Spleen (tissue), 13 donors: ENCODE data around the gene TMC5. TPM values are rescaled to one million over a fixed set of nuclear protein-coding genes. Genes with fewer than 3 reads are reported as not detected.
"Not testable (repeated sequence)": the region's sequence is repeated elsewhere in the genome, so short reads cannot be mapped to it uniquely, and the experiment has no call there.

ENCODE experiments used
- DNase-seq: peaks from one replicate; pipeline ENCODE4 v3.0.0-alpha.2; 2020
- H3K27ac ChIP-seq, 8 donors: fragments of 200-600 bp; sonication (generic) in 7 of 8; 1 replicate in 4 of 8; 2 replicates in 4 of 8; pipeline versions ENCODE4 v1.5.0 to v1.8.0; 2016 to 2021; ENCODE audit warnings: inconsistent platforms in 4 of 8, mild to moderate bottlenecking in 4 of 8, moderate library complexity in 1 of 8
- H3K27me3 ChIP-seq, 7 donors: fragments of 200-600 bp; sonication (generic) in 6 of 7; replicated peaks in 1 of 7; 1 replicate in 4 of 7; 2 replicates in 3 of 7; pipeline versions ENCODE4 v1.5.0 to v1.8.0; 2016 to 2021; ENCODE audit warnings: inconsistent platforms in 3 of 7, mild to moderate bottlenecking in 1 of 7
- H3K36me3 ChIP-seq, 6 donors: fragments of 200-600 bp; sonication (generic) in 5 of 6; 1 replicate in 4 of 6; 2 replicates in 2 of 6; pipeline versions ENCODE4 v1.5.0 to v1.8.0; 2016 to 2021; ENCODE audit warnings: inconsistent platforms in 2 of 6
- H3K4me1 ChIP-seq, 6 donors: fragments of 200-600 bp; sonication (generic) in 5 of 6; 1 replicate in 3 of 6; 2 replicates in 3 of 6; pipeline versions ENCODE4 v1.5.0 to v1.8.0; 2016 to 2021; ENCODE audit warnings: inconsistent platforms in 3 of 6
- H3K4me3 ChIP-seq, 8 donors: fragments of 200-600 bp; sonication (generic) in 7 of 8; 1 replicate in 4 of 8; 2 replicates in 4 of 8; pipeline versions ENCODE4 v1.5.0 to v1.8.0; 2016 to 2021; ENCODE audit warnings: inconsistent platforms in 4 of 8, mild to moderate bottlenecking in 4 of 8, moderate library complexity in 2 of 8
- H3K9me3 ChIP-seq, 8 donors: fragments of 200-600 bp; sonication (generic) in 7 of 8; 1 replicate in 4 of 8; 2 replicates in 4 of 8; pipeline versions ENCODE4 v1.5.0 to v1.8.0; 2016 to 2021; ENCODE audit warnings: inconsistent platforms in 4 of 8
- POLR2A ChIP-seq, 3 donors: fragments of 450-650 bp; IDR thresholded peaks; one replicate each; pipeline ENCODE4 v1.5.1; 2017; ENCODE audit warnings: antibody characterized with exemption in 3 of 3, mild to moderate bottlenecking in 1 of 3
- POLR2AphosphoS5 ChIP-seq, 3 donors: sonication (generic); formaldehyde crosslinking; IDR thresholded peaks; one replicate each; pipeline ENCODE4 v1.5.1; 2017; ENCODE audit warnings: antibody characterized with exemption in 3 of 3
- WGBS, 5 donors: extraction: QIAGEN DNeasy Blood & Tissue Kit in 3 of 5; methylation state at CpG; one replicate each; pipeline versions ENCODE4 v1.1.5 to v1.1.7; 2013 to 2018; 5-methylcytosine and 5-hydroxymethylcytosine counted together
- intact Hi-C: fragments of 100-400 bp; cut with DNase I; formaldehyde crosslinking; loops from one replicate; pipeline ENCODE4 v1.15.0; 2023; ENCODE audit warnings: low total_unique reads
- long read RNA-seq, 2 donors: transcript quantifications; one replicate each; lab custom pipeline, GENCODE V29; 2026
- polyA plus RNA-seq, 3 donors: library from polyadenylated mRNA; stranded (reverse); fragments of 200-250 nt; gene quantifications; one replicate each; pipeline ENCODE4 v1.2.1, GENCODE V29; 2013
- total RNA-seq, 7 donors: library from RNA; depleted of rRNA in 3 of 7; stranded (reverse); fragments of >200 nt in 3 of 7; fragmentation: NEBNext Ultra II Directional in 4 of 7; extraction: Animal tissue kit (Norgen Biotek cat#: 25700) in 4 of 7; gene quantifications; one replicate each; pipeline versions ENCODE4 v1.1.0 to v1.2.1, GENCODE V29; 2016 to 2021
- TF ChIP-seq, protein P1 (sequence below), 11 experiments: fragments of 200-600 bp in 7 of 11; fragments of 450-650 bp in 4 of 11; sonication (generic) in 4 of 11; IDR thresholded peaks in 8 of 11; conservative IDR thresholded peaks in 3 of 11; 1 replicate in 7 of 11; 2 replicates in 4 of 11; pipeline versions ENCODE4 v1.4.0 to v1.8.0; 2016 to 2021; ENCODE audit warnings: antibody characterized with exemption in 11 of 11, inconsistent platforms in 4 of 11, mild to moderate bottlenecking in 1 of 11
- donor health status: healthy with polysubstance abuse.
- donor health status: DM: no; HTN: no; CAD: no; lungs with moderate emphysema.
- donor health status: DM: no; HTN: no; CAD: no.
- donor health status: Bipolar disorder and iron deficiency.
- donor health status: healthy.
- donor health status: DM: no; HTN: no; CAD: no.
- donor health status: DM: yes; HTN: yes; CAD: no.

Gene TMC5, protein sequence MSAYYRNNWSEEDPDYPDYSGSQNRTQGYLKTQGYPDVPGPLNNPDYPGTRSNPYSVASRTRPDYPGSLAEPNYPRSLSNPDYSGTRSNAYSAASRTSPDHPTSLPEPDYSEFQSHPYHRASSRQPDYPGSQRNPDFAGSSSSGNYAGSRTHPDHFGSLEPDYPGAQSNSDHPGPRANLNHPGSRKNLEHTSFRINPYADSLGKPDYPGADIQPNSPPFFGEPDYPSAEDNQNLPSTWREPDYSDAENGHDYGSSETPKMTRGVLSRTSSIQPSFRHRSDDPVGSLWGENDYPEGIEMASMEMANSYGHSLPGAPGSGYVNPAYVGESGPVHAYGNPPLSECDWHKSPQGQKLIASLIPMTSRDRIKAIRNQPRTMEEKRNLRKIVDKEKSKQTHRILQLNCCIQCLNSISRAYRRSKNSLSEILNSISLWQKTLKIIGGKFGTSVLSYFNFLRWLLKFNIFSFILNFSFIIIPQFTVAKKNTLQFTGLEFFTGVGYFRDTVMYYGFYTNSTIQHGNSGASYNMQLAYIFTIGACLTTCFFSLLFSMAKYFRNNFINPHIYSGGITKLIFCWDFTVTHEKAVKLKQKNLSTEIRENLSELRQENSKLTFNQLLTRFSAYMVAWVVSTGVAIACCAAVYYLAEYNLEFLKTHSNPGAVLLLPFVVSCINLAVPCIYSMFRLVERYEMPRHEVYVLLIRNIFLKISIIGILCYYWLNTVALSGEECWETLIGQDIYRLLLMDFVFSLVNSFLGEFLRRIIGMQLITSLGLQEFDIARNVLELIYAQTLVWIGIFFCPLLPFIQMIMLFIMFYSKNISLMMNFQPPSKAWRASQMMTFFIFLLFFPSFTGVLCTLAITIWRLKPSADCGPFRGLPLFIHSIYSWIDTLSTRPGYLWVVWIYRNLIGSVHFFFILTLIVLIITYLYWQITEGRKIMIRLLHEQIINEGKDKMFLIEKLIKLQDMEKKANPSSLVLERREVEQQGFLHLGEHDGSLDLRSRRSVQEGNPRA
- under 1 TPM in 4 of 7 donors, not detected in 3; 0.06 to 0.30 (median 0.25) TPM for total RNA-seq
- under 1 TPM in 2 of 3 donors, not detected in 1; 0.05 to 0.10 TPM for polyA plus RNA-seq
- long read RNA-seq, donor 1, result 0 reads
- long read RNA-seq, donor 2, result 0 reads

DNA sequence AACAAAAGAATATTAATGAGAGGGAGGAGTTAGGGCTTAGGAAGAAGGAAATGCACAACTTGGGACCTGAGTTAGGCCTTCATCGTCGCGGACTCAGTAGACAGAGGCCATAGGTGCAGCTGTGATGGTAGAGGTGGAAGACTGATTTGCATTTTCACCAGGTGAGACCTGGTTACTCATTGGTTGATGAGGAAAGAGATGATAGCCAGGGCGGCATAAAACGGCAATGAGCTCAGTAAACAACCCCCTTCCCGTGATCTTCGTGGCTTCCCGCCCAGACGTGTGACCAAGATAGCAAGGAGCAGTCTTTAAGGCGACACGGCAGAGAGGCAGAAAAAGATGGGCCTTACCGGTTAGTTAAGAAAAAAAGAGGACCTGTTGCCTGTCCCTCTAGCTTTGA is at the start of gene TMC5:
TSS of gene TMC5 (plus strand) at position 244 of the 400 bp plus-strand sequence. CDS start 22,156 bp downstream, outside the sequence.
- intact Hi-C loops, result no loop called here
- WGBS, 5 donors, result 59 to 75% (median 69%) methylated on average over 12 of the region's 12 CpGs
- no peak for DNase-seq
- Histone ChIP-seq H3K27me3 (peaks cover 0 to 53% (median 9%) of the 10 kb centered on the region in 7 donors), H3K36me3 (no peaks in the 10 kb centered on the region), H3K4me1 (no peaks in the 10 kb centered on the region), H3K4me3 (no peak within 1 kb of the TSS), H3K27ac (no peak within 1 kb of the TSS), H3K9me3 (peaks cover 0 to 13% (median 0%) of the 10 kb centered on the region in 8 donors)
- TF ChIP-seq POLR2AphosphoS5 (IDR thresholded peaks at IDR 0.05) (no peak), POLR2A (IDR thresholded peaks at IDR 0.05) (no peak)
- TF ChIP-seq, protein P1, sequence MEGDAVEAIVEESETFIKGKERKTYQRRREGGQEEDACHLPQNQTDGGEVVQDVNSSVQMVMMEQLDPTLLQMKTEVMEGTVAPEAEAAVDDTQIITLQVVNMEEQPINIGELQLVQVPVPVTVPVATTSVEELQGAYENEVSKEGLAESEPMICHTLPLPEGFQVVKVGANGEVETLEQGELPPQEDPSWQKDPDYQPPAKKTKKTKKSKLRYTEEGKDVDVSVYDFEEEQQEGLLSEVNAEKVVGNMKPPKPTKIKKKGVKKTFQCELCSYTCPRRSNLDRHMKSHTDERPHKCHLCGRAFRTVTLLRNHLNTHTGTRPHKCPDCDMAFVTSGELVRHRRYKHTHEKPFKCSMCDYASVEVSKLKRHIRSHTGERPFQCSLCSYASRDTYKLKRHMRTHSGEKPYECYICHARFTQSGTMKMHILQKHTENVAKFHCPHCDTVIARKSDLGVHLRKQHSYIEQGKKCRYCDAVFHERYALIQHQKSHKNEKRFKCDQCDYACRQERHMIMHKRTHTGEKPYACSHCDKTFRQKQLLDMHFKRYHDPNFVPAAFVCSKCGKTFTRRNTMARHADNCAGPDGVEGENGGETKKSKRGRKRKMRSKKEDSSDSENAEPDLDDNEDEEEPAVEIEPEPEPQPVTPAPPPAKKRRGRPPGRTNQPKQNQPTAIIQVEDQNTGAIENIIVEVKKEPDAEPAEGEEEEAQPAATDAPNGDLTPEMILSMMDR (IDR thresholded peaks at IDR 0.05 in 8 of 11, conservative IDR thresholded peaks at IDR 0.05 in 3 of 11), result no peak

DNA sequence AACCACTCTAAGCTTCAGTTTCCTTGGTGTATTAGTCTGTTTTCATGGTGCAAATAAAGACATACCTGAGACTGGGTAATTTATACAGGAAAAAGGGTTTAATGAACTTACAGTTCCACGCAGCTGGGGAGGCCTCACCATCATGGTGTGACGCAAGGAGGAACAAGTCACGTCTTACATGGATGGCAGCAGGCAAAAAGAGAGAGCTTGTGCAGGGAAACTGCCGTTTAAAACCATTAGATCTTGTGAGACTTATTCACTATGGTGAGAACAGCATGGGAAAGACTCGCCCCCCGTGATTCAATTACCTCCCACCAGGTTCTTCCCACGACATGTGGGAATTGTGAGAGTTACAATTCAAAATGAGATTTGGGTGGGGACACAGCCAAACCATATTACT is 45.1 kb upstream of the TMC5 start:
- H3K27me3 ChIP-seq, H3K9me3 ChIP-seq, H3K36me3 ChIP-seq, intact Hi-C loops, DNase-seq, H3K4me1 ChIP-seq, H3K4me3 ChIP-seq, H3K27ac ChIP-seq: not testable (repeated sequence)
- WGBS, 5 donors, result 81 to 85% (median 82%) methylated on average over 7 of the region's 7 CpGs

DNA sequence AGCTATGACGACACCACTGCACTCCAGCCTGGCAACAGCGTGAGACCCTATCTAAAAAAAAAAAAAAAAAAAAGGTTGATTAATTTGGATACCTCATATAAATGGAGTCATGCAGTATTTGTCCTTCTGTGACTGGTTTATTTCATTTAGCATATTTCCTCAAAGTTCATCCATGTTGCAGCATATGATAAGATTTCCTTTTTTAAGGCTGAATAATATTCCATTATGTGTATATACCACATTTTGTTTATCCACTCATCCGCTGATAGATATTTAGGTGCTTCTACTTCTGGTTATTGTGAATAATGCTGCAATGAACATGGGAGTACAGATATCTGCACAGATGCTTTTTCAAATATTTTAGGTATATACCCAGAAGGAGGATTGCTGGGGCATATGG is 43.3 kb upstream of the TMC5 start:
- TF ChIP-seq, protein P1 (IDR thresholded peaks at IDR 0.05 in 8 of 11, conservative IDR thresholded peaks at IDR 0.05 in 3 of 11), result no peak
- TF ChIP-seq POLR2A (IDR thresholded peaks at IDR 0.05) (no peak), POLR2AphosphoS5 (IDR thresholded peaks at IDR 0.05) (no peak)
- no peaks in the 10 kb centered on the region for H3K36me3 ChIP-seq
- no peaks in the 10 kb centered on the region for H3K4me1 ChIP-seq
- no peaks in the 10 kb centered on the region for H3K9me3 ChIP-seq
- no peak for DNase-seq
- 94 to 97% (median 95%) methylated on average over 3 of the region's 3 CpGs for WGBS, 5 donors
- no peak overlapping the region for H3K27ac ChIP-seq
- H3K4me3 ChIP-seq, result no peak overlapping the region
- no peaks in the 10 kb centered on the region for H3K27me3 ChIP-seq
- intact Hi-C loops, result loop anchor here (2.0 kb wide), 1 partner anchor 288 kb away; no protein-coding TSS in a partner anchor

DNA sequence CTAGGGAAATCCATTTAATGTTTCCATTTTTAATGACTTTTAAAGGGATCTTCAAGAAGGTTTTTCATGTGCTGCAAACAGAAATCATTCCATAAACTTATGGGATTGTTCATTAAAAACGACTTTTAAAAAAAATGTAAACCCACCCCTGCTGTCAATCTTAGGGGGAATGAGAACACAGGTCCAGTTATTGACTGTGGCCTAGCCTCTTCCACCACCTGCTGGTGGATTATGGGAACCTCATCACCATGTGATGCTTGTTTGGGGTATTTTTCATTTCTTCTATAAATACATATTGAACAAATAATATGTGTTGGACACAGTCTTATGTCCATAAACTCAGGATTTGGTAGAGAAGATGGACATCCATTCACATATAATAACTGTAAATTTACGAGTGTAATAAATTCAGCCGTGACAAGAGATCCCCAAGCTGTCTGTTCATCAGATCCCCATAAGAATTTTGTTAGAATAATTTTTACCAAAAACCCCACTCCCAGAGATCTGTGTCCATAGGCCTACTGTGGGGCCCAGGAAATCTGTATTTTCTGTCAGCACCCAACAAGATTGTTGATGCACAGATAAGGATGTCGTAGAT is 42.0 kb upstream of the TMC5 start:
- no peak overlapping the region for H3K27ac ChIP-seq
- no peaks in the 10 kb centered on the region for H3K27me3 ChIP-seq
- H3K36me3 ChIP-seq, result no peaks in the 10 kb centered on the region
- whole genome bisulfite sequencing, 5 donors, result 41 to 56% (median 43%) methylated on average over 4 of the region's 4 CpGs
- no peak overlapping the region for H3K4me3 ChIP-seq
- intact Hi-C loops, result loop anchor here (2.0 kb wide), 1 partner anchor 289 kb away; no protein-coding TSS in a partner anchor
- H3K9me3 ChIP-seq, result no peaks in the 10 kb centered on the region
- H3K4me1 ChIP-seq, result no peaks in the 10 kb centered on the region
- no peak for DNase-seq
- TF ChIP-seq, protein P1 (IDR thresholded peaks at IDR 0.05 in 8 of 11, conservative IDR thresholded peaks at IDR 0.05 in 3 of 11), result peak; percentile 42 to 81 (median 75)
- no peak for TF ChIP-seq POLR2A (IDR thresholded peaks at IDR 0.05)
